ENCODE results near the gene SHKBP1.
"Not testable (repeated sequence)": the region's sequence is repeated elsewhere in the genome, so short reads cannot be mapped to it uniquely, and the experiment has no call there.

SHKBP1 gene

DNA sequence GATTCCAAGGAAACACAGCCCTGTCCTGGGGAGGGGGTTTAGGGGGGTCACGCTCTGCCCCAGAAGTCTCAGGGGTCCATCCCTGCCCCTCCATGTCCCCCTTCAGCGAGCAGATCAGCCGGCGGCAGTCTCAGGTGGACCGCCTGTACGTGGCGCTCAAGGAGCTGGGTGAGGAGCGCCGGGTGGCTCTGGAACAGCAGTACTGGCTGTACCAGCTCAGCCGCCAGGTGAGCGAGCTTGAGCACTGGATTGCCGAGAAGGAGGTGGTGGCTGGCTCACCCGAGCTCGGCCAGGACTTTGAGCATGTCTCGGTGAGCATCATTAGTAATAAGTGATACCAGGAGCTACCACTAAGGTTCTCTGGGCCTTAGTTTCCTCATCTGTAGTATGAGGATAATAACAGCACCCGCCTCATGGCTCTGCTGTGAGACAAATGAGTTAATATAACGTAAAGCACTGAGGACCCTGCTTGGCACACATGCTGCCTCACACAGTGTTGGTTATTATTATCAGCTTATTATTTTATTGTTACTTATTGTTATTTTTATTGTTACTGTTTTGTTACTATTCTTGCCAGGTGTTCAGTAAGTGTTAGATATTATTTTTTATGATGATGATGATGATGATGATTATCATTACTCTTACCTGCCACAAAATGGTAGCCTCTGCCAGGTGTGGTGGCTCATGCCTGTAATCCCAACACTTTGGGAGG lies 20.5 kb upstream of the SHKBP1 start:
- in situ Hi-C loops (cut with MboI; ENCODE audit: low sequenced_read_pairs), result no loop called here

DNA sequence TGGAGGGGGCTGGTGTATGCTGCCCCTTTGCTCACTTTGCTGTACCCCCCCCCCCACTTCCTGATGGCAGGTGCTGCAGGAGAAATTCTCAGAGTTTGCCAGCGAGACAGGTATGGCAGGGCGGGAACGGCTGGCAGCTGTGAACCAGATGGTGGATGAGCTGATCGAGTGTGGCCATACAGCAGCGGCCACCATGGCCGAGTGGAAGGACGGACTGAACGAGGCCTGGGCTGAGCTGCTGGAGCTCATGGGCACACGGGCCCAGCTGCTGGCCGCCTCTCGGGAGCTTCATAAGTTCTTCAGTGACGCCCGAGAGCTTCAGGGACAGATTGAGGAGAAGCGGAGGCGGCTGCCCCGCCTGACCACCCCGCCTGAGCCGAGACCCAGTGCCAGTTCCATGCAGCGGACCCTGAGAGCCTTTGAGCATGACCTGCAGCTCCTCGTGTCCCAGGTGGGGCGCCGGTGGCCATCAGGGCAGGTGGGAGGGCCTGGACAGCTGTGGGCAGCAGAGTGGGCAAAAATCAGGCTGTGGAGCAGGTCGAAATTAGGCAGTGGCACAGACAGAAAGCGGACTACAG lies 19.6 kb upstream of the SHKBP1 start:
- in situ Hi-C loops (cut with MboI; ENCODE audit: low sequenced_read_pairs), result no loop called here

DNA sequence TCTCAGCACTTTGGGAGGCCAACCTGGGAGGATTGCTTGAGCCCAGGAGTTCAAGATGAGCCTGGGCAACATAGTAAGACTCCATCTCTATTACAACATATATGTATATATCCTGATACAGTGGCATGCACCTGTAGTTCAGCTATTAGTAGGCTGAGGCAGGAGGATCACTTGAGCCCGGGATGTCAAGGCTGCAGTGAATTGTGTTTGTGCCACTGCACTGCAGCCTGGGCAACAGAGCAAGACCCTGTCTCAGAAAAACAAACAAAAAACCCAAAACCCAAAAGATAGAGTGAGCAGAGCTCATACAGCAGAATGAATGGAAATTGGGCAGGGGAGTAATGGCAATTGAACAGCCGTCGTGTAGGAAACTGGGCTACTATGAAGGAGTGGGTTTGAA lies 17.3 kb upstream of the SHKBP1 start:
- in situ Hi-C loops (cut with MboI; ENCODE audit: low sequenced_read_pairs), result no loop called here

DNA sequence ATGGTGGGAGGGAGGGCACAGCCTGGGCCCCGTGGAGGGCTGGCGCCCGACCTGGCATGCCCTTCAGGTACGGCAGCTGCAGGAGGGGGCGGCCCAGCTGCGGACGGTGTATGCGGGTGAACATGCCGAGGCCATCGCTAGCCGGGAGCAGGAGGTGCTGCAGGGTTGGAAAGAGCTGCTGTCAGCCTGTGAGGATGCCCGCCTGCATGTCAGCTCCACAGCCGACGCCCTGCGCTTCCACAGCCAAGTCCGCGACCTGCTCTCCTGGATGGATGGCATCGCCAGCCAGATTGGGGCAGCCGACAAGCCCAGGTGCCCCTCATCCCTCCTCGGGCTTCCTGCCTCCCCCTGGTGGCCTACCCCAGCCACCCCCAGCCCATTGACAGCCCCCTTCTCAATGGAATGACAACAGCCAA lies 16.6 kb upstream of the SHKBP1 start:
- in situ Hi-C loops (cut with MboI; ENCODE audit: low sequenced_read_pairs), result no loop called here

DNA sequence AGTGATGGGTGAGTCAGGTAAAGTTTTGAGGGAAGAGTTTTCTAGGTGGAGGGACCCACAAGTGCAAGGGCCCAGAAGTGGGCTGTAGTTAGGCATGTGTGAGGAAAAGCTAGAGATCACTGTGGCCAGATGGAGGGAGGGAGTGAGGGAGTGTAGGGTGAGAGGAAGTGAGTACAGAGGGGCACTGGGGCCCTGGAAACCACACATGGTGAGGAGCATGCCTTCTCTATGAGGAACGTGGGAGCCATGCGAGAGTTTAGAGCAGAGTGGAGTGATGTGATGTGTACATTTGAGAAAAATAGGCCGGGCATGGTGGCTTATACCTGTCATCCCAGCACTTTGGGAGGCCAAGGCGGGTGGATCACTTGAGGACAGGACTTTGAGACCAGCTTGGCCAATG lies 14.7 kb upstream of the SHKBP1 start:
- in situ Hi-C loops (cut with MboI; ENCODE audit: low sequenced_read_pairs), result no loop called here

DNA sequence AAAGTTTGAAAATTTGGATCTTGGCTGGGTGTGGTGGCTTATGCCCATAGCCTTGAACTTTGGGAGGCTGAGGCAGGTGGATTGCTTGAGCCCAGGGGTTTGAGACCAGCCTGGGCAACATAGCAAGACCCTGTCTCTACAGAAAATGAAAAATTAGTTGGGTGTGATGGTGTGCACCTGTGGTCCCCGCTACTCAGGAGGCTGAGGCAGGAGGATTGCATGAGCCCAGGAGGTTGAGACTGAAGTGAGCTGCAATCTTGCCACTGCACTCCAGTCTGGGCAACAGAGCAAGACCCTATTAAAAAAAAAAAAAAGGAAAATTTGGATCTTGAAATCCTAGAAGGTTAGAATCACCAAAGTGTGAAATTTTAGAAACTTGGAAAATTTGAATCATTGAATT lies 12.1 kb upstream of the SHKBP1 start:
- in situ Hi-C loops (cut with MboI; ENCODE audit: low sequenced_read_pairs), result not testable (repeated sequence)

DNA sequence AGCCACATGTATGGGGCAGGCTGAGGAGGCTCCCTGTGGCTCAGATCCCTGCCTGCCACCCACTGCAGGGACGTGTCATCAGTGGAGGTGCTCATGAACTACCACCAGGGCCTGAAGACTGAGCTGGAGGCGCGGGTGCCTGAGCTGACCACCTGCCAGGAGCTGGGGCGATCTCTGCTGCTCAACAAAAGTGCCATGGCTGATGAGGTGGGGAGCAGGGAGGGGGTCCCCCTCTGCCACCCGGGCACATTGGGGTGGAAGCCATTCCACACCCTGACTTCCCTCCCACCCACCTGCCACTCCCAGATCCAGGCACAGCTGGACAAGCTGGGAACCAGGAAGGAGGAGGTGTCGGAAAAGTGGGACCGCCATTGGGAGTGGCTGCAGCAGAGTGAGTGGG lies 11.3 kb upstream of the SHKBP1 start:
- in situ Hi-C loops (cut with MboI; ENCODE audit: low sequenced_read_pairs), result no loop called here

DNA sequence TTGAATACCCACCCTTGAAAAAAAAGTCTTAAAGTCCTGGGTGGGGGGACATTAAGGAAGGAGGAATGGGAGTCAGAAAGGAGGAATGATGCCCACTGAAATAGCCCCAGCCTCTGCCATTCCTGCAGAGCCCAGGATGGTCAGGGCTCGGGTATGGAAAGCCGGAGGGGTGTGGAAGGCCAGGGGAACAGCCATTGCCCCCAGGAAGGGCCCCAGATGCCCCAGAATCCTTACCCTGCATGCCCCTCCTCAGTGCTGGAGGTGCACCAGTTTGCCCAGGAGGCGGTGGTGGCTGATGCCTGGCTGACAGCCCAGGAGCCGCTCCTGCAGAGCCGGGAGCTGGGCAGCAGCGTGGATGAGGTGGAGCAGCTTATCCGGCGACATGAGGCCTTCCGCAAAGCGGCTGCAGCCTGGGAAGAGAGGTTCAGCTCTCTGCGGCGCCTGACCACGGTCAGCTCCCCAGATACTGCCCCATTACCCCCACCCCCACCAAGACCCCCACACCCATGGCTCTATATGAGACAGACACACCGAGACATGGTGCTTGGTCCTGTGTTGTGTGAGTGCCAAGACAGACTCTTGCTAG lies 10.7 kb upstream of the SHKBP1 start:
- in situ Hi-C loops (cut with MboI; ENCODE audit: low sequenced_read_pairs), result no loop called here

DNA sequence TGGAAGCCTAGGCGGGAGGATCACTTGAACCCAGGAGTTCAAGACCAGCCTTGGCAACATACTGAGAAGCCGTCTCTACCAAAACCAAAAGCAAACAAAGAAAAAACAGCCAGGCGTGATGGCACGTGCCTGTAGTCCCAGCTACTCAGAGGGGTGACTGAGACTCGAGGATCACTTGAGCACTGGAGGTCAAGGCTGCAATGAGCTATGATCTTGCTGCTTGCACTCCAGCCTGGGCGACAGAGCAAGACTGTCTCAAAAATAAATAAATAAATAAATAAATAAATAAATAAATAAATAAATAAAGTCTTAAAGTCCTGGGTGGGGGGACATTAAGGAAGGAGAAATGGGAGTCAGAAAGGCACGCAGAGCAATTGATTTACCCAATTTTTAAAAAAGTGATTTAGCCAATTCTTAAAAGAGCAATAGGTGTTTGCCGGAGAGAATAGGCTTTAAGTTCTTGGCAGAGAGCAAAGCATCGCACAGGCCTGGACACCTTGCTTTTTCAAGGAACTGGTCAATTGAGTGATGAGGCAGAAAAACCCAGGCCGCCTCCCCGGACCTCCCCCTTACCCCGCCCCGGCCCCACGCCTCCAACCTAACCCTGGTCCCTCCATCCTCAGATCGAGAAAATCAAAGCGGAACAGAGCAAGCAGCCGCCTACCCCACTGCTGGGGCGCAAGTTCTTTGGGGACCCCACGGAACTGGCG lies 9.5 kb upstream of the SHKBP1 start:
- in situ Hi-C loops (cut with MboI; ENCODE audit: low sequenced_read_pairs), result no loop called here

DNA sequence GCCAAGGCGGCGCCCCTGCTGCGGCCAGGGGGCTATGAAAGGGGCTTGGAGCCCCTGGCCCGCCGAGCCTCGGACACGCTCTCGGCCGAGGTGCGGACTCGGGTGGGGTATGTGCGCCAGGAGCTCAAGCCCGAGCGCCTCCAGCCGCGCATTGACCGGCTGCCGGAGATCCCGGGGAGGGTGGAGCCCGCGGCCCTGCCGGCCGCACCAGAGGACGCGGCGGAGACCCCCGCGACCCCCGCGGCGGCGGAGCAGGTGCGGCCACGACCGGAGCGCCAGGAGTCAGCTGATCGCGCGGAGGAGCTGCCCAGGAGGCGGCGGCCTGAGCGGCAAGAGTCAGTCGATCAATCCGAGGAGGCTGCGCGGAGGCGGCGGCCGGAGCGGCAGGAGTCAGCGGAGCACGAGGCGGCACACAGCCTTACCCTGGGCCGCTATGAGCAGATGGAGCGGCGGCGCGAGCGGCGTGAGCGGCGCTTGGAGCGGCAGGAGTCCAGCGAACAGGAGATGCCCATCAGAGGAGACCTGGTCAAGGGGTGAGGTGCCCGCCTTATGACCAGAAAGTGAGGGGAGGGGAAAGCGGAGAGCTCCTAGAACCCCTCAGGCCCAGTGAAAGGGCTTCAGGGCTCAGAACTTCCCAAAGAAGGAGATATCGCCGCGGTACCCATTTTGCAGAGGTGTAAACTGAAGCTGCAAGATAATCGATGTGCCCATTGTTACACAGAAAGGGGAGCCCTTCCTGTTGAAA lies 8.8 kb upstream of the SHKBP1 start:
- in situ Hi-C loops (cut with MboI; ENCODE audit: low sequenced_read_pairs), result no loop called here

DNA sequence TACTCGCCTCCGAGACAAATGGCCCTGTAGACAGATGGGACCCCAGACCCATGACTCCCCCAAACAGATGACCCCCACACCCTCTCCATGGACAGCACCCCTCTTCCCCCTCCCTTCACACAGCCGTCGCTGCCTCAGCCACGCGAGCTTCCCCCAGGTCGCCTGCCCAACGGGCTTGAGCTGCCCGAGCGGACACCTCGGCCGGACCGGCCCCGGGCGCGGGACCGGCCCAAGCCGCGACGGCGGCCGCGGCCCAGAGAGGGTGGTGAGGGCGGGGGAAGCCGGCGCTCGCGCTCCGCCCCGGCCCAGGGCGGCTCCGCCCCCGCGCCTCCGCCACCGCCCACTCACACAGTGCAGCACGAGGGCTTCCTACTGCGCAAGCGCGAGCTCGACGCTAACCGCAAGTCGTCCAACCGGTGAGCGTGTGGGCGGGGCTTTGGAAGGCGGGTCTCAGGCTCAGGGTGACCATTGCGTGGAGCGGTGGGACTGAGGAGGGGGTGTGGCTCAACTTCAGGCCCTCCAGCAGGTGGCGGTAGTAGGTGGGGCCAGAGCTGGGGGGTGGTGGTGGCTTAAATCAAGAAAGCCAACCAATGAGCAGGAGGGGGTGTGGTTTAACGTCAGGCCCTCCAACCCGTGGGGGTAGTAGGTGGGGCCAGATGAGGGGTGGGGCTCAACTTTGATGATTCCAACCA lies 6.2 kb upstream of the SHKBP1 start:
- in situ Hi-C loops (cut with MboI; ENCODE audit: low sequenced_read_pairs), result no loop called here

DNA sequence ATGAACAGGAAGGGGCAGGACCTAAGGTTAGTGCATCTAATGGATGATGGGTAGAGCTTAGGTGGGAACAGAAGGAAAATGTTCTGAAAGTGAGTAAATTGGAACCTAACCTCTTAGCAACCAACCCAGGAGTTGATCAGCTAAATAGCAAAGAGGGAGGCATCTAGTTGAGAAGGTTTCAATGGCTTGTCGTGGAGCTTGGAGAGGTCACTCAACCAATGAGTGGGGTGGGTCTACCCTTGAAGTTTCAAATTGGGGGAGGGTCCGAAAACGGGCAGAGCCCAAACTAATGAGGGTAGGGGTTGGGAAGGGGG lies 5.7 kb upstream of the SHKBP1 start:
- in situ Hi-C loops (cut with MboI; ENCODE audit: low sequenced_read_pairs), result no loop called here

DNA sequence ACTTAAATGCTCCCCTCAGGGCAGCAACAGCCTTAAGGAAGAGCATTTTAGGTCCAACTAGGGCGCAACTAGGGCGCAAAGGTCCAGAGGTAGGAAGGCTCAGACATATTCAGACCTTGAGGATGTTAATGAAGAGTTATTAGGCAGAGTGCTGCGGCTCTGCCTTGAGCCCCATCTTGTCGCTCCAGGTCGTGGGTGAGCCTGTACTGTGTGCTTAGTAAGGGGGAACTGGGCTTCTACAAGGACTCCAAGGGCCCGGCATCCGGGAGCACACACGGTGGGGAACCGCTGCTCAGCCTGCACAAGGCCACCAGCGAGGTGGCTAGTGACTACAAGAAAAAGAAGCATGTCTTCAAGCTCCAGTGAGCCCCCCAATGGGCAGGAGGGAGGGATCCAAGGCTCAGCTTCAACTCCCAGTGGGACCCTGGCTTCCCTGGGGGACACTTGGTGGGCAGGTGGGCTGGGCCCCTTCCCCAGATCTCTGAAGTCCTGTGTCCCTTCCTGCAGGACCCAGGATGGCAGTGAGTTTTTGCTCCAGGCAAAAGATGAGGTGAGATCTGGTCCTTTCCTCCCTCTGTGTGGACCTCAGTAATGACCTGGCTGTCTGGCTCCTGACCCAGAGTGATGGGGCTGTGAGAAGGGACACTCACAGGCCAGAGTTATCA lies 4.7 kb upstream of the SHKBP1 start:
- in situ Hi-C loops (cut with MboI; ENCODE audit: low sequenced_read_pairs), result no loop called here

DNA sequence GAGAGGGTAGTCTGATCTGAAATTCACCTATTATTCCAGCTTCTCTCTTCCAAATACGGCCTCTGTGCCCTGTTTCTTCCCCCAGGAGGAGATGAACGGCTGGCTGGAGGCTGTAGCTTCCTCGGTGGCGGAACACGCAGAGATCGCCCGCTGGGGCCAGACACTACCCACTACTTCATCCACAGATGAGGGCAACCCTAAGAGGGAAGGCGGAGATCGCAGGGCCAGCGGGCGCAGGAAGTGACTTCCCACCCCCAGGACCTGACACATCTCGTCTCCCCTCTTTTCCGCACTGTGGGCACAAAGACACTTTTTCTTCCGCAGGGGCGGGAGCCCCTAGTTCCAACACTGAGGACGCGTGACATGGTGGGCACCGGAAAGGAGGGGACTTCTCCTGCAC lies 1.3 kb upstream of the SHKBP1 start:
- in situ Hi-C loops (cut with MboI; ENCODE audit: low sequenced_read_pairs), result no loop called here

DNA sequence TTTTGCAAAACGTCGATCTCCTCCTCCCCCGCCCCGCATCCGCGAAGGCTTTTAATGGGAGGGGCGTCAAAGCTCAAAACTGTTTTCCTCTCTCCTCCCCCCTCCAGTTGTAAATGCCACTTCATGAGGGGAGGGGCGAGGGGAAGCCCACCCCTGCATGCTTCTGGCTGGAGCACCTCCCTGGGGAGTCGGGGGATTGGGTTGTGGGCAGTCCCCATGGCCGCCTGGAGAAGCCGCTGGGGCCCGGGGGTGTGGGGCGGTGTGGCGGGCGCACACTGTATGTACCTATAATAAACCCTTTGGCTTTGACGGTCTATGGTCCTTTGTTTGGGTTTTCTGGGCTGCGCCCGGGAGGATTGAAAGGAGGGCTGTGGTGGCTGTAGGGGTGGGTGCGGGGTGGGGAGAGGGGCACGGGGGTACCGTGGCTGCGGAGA lies 505 bp upstream of the SHKBP1 start:
- in situ Hi-C loops (cut with MboI; ENCODE audit: low sequenced_read_pairs), result no loop called here

DNA sequence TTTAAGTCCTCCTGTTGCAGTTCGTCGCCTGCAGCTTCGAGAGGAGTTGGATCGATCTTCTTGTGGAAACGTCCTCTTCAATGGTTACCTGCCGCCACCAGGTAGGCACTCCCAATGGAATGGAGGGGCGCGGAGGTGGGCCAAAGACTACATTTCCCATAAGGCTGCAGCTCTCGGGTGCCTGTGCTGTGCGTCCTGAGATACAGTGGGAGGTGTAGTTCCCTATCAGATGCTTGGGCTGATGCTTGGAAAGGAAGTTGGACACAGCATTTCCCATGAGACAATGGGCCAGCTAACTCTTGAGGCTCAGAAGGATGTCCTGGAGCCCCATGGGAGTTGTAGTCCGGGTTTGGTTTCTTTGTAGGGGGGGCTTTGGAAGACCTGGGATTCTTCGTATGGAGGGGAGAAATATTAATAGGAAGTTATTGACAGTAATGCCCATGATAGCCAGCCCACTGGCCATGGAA lies 1.8 kb downstream of the SHKBP1 start:
- in situ Hi-C loops (cut with MboI; ENCODE audit: low sequenced_read_pairs), result no loop called here

DNA sequence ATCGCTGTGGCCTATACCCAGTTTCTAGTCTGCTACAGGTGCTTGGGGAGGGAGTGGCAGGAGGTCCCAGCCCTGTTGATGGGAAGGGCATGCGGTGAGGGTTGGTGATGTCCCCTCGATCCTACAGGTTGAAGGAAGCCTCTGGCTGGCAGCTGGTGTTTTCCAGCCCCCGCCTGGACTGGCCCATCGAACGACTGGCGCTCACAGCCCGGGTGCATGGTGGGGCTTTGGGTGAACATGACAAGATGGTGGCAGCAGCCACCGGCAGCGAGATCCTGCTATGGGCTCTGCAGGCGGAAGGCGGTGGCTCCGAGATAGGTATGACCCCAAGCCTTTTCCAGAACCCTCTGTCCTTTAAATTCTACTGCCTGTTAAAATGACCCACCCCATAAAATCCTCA lies 3.9 kb downstream of the SHKBP1 start:
- in situ Hi-C loops (cut with MboI; ENCODE audit: low sequenced_read_pairs), result no loop called here

DNA sequence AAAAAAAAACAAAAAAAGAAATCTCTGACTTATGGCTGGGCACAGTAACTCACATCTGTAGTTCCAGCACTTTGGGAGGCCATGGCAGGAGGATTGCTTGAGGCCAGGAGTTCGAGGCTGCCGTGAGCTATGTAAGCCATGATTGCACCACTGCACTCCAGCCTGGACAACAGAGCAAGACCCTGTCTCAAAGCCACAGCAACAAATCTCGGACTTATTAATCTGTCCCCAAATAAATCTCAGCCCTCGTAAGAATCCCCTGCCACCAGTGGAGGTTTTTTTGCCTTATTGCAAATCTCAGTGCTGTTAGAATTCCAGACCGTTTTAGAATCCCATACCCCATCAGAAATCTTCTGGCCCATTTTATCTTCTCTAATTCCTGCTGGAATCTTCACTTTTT lies 4.9 kb downstream of the SHKBP1 start:
- in situ Hi-C loops (cut with MboI; ENCODE audit: low sequenced_read_pairs), result no loop called here

DNA sequence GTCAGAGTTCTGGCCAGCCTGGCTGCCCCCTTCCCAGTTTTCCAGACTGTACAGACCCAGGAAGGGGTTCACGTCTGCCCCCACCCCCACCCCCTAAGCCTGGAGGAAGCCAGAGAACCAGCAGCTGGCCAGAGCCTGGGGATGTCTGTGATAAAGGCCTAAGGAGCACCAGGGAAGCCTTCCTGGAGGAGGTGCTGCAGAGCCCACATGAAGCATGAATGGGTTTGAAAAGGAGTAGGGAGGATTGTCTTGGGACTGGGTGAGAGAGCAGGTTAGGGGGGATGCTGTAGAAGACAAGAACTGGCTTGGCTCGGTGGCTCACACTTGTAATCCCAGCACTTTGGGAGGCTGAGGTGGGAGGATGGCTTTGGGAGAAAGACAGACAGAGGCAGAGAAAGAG lies 5.8 kb downstream of the SHKBP1 start:
- in situ Hi-C loops (cut with MboI; ENCODE audit: low sequenced_read_pairs), result no loop called here

DNA sequence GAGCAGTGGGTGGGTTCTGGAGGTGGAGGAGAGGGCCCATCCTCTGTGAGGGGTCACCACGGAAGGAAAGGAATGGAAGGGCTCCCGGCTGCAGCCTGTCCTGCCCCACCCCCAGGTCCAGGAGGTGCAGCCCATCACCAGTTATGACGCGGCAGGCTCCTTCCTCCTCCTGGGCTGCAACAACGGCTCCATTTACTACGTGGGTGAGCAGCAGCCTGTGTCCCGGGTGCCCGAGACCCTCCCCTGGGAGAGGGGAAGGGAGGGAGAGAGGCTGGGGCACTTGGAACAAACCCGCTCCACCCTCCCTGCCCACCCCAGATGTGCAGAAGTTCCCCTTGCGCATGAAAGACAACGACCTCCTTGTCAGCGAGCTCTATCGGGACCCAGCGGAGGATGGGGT lies 6.6 kb downstream of the SHKBP1 start:
- in situ Hi-C loops (cut with MboI; ENCODE audit: low sequenced_read_pairs), result no loop called here
